CD4-positive, alpha-beta T cell treated with Interleukin-21 for 1 hour (primary cell): Measurements from ENCODE around the gene RAMP3.

ENCODE experiments used
- DNase-seq: peaks from one replicate; pipeline ENCODE4 v3.0.0-alpha.2; 2020

Gene RAMP3

GRCh38 chr7:45181286-45181960, 23.8 kb downstream of the RAMP3 start:
- DNase-seq, result no peak

GRCh38 chr7:45181991-45182855, 24.6 kb downstream of the RAMP3 start:
- no peak for DNase-seq

DNA sequence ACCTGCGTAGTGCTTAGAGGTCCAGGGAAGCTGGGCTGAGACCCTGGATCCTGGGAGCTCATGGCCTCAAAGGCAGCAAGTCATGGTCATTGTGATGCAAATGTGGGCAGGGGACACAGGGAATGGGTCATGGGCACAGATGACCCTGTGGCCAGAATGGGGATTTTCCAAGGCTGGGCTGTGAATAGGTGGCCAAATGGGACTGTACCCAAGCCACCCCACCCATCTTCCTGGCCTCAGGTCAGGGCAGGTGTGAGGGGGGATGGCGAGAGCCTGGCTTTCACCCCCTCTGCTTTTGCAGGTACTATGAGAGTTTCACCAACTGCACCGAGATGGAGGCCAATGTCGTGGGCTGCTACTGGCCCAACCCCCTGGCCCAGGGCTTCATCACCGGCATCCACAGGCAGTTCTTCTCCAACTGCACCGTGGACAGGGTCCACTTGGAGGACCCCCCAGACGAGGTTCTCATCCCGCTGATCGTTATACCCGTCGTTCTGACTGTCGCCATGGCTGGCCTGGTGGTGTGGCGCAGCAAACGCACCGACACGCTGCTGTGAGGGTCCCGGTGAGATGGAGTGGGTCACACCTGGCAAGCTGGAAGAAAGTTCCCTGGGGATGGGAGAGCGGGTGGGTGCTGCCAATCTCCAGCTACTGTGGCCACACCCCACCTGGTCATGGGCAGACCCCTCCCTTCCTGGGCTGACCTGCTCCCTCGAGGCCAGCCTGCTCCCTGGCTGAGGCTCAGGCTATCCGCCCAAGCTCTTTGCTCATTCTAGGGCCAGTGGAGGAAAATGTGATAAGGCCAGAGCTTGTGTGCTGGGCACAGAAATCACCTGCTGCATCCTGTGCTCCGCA, 25.5 kb downstream of the RAMP3 start:
- no peak for DNase-seq

DNA sequence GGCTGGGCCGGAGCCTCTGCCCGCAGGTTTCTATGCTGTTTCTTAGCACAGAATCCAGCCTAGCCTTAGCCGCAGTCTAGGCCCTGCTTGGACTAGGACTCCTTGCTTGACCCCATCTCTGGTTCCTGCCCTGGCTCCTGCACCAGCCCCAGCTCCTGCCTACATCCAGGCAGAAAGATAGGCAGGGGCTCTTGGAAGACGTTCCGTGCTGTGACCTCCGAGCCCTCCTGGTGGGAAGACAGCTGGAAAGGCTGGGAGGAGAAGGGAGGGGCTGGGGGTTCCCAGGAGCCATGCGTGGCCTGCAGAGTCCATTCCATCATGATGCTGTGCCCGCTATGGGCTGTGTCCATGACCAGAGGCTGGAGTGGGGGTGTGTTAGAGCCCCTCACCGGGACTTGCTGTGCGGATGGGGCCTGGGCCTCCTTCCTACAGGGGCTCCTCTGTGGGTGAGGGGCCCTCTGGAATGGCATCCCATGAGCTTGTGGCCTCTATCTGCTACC, 26.2 kb downstream of the RAMP3 start:
- DNase-seq, result no peak

DNA sequence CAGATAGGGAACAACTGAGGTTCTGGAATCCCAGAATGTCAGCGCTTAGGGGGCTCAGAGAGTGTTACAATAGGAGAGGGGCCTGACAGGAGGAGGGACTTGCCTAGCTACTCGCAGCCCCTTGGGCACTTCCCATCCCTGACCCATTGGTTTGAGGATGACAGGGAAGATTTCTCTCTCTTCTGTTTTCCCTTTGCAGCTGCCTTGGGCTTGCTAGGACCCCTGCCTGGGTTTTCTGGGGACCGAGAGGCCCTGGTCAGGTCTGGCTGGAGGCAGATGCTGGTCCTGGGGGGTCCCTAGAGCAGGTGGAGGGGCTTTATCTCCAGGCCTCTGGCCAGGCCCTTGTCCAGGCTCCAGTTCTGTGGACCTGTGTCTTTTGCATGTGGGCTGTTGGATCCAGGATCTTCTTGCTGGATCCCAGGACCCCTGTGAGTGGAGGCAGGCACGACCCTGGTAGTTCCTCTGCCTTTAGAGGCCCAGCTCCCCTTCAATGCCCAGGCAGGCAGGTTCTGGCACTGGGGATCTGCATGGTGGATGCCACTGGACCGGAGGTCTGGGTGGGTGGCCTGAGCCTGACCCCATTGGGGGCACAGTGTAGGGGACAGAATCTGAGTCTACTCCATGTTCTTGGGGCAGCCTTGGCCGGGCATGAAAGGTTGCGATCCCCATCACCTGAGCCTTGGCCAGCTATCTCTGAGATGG, 26.9 kb downstream of the RAMP3 start:
- DNase-seq, result no peak

- DNase-seq, result no peak
These were observed 27.7 kb downstream of the RAMP3 start for GRCh38 chr7:45185028-45185863.

DNA sequence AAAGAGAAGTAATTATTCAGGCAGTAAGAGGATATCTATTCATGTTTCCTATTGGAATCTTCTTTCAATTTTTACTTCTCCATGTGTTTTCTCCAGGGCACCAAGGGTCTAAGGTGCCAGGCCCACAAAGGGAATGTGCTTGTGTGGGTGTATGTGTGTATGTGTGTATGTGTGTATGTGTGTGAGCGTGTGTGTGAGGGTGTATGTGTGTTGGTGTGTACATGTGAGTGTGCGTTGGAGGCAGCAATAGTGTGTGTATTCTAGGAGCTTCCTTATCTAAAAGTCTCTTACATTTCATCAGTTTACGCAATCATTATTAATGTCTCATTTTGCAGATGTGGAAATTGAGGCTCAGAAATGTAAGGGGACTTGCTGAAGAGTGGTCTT, 28.3 kb downstream of the RAMP3 start:
- DNase-seq, result no peak

DNA sequence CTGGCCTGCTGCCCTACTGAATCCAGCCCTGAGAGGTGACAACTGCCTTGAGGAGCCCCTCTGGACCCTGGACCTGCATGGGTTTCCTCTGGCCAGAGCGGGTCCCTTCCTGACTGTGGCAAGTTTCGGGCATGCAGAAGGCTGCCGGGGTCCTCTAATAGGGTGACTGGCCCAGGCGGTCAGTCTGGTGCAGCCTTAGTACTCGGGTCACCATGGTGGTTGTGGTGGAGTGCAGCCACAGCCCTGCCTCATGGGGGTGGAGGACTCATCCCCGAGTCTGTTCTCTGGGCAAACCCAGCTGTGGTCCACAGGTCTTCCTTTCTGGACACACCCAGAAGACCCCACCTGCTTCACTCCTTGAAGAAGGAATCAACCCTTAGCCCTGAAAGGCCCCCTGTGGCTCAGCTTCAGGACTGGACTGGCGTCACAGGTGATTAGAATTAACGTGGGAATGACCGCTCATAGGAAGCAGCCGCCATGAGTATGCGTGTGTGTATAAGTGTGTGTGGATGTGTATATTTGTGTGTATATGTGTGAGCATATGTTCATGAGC, 28.7 kb downstream of the RAMP3 start:
- DNase-seq, result no peak

DNA sequence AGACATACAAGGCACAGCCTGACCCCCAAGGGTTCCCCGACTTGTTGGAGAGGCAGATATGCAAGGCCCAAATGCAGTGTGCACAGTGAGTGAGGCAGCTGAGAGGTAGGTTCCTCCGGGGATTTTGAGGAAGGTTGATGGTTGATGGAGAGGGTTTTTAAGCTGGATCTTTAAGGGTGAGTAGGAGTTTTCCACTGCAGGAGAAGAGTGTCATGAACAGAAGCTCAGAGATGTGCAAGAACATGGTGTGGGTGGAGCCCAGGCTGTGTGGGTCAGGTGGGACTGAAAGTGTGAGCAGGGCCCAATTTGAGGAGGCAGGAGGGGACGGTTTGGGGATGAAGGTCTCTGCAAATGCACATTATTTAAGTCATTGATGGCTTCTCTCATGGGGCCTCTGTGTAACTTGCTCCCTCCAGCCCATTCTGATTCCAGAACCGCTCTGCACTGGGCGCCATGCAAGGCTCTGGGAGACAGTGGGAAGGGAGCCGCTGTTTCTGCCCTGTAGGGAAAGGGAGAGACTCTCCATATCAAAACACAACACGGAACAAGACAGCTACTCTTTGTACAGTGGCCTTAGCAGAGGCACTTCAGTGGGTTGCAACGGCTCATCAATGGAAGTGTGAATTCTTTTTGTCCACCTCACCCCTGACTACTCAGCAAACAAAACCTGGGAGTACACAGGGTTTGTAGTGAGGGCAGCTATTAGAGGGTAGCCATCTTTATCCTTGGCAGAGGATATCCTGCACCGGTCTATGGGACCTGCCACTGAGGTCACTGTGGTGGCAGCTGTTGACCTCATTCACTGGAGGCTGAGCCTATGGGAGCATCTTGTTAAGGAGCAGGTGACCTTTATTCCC, 29.7 kb downstream of the RAMP3 start:
- no peak for DNase-seq

DNA sequence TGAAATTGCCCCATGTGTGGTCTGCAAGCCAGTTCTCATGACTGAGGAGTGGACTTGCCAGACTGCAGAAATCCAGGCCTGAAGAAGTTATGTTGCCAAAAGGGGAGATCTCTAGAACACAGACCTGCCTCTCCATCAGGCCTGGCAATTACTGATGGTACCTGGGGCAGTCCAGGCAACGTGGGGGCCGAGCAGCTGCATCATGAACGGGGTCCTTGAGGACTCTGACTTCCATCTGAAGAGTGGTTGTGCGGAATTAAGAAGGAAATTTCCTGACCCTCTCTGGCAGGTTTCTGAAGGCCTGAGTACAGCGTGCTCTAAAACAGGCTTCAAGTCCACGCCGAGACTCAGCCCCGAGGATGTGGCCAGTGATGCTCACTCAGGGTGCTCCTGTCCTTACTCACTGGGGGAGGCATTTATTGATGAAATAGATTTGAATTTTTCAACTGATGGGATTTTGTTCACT, 30.4 kb downstream of the RAMP3 start:
- DNase-seq, result no peak

GRCh38 chr7:45188736-45189135, 31.1 kb downstream of the RAMP3 start:
- no peak for DNase-seq

GRCh38 chr7:45189151-45189970, 31.8 kb downstream of the RAMP3 start:
- no peak for DNase-seq

- no peak for DNase-seq
These were observed 33.0 kb downstream of the RAMP3 start for GRCh38 chr7:45190406-45191165.

GRCh38 chr7:45191396-45191795, 33.8 kb downstream of the RAMP3 start:
- DNase-seq, result no peak

DNA sequence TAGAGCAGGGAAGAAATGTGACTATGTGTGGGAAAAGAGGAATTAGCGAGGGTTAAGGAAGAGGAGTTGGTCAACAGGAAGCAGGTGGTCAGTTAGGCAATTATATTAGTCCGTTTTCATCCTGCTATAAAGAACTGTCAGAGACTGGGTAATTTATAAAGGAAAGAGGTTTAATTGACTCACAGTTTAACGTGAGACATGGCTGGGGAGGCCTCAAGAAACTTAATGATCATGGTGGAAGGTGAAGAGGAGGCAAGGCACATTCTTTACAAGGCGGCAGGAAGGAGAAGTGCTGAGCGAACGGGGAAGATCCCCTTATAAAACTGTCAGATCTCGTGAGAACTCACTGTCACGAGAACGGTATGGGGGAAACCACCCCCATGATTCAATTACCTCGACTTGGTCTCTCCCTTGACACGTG, 35.0 kb downstream of the RAMP3 start:
- no peak for DNase-seq

DNA sequence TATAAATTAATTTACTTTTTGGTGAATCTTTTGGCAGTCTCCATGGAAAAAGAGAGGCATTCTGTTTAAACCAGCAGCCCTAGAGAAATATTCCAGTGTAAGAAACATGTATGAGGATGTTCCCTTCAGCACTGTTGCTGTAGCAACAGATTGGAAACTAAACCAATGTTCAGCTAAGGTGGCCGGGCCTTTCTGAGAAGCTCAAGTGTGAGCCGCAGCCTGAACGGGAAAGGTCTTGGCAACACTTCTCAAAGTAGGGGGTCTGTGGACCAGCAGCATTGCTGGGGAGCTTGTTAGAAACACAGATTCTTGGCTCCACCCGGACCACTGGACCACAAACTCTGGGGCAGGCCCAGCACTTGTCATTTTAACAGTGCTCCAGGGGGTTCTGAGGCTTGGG, 36.2 kb downstream of the RAMP3 start:
- DNase-seq, result no peak

DNA sequence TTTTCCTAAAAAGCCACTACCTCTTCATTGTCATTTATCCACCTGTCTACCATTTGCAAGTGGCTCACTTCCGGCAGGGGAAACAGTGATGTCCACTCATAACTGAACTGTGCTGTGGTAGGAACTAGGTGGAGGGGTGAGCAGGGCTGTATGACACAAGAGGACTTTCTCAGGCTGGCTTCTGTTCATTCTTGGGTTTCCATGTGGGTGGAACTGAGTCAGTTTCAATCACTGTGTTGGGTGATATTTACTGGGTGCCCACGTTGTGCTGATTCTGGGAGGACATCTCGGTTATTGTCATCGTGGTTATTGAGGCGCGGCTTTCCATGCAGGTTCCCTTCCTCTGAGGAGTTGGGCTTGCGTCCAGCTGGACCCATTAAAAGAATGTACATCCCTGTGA, 38.8 kb downstream of the RAMP3 start:
- no peak for DNase-seq

GRCh38 chr7:45197461-45197860, 39.9 kb downstream of the RAMP3 start:
- no peak for DNase-seq

DNA sequence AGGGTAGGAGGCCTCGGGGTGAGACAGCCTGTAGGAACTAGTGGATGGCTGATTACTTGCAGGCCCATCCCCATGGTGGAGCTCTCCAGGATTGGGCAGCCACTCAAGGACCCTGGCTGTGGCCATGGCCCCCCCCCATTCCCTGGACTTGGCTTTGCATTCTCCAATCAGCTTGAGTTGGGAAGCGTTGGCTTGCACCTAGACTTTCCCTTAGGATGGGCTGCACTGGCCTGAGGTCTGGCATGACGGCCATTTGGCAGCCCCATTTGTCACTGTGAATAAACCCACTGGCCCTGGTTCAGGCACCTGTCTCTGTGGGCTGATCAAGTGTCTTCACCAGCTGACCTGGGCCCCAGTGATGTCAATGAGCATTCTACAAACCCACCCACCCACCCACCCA, 41.4 kb downstream of the RAMP3 start:
- DNase-seq, result no peak
